SK-N-SH (cell line): ENCODE measurements around the gene MTA3.

Experiments used
- CHD2 ChIP-seq: fragments of 150-350 bp; IDR thresholded peaks from 2 replicates; pipeline ENCODE4 v1.6.1; 2018; ENCODE audit warnings: low read length; ENCODE audit not compliant: partially characterized antibody
- CTCF ChIP-seq: fragments of 200-600 bp; sonication (generic); IDR thresholded peaks from 2 replicates; pipeline ENCODE4 v1.6.1; 2017; ENCODE audit warnings: antibody characterized with exemption, mild to moderate bottlenecking, moderate library complexity
- PBX3 ChIP-seq: IDR thresholded peaks from 2 replicates; pipeline ENCODE4; 2012
- RXRA ChIP-seq: IDR thresholded peaks from 2 replicates; pipeline ENCODE4 v1.4.0; 2012; ENCODE audit warnings: low read depth, mild to moderate bottlenecking, borderline replicate concordance
- TF ChIP-seq, protein P1 (sequence below): IDR thresholded peaks from 2 replicates; pipeline ENCODE4 v1.4.0; 2012; ENCODE audit warnings: low read depth
- TF ChIP-seq, protein P2 (sequence below): IDR thresholded peaks from 2 replicates; pipeline ENCODE4 v1.6.1; 2012; ENCODE audit warnings: mild to moderate bottlenecking, low read depth, low read length, moderate library complexity

DNA sequence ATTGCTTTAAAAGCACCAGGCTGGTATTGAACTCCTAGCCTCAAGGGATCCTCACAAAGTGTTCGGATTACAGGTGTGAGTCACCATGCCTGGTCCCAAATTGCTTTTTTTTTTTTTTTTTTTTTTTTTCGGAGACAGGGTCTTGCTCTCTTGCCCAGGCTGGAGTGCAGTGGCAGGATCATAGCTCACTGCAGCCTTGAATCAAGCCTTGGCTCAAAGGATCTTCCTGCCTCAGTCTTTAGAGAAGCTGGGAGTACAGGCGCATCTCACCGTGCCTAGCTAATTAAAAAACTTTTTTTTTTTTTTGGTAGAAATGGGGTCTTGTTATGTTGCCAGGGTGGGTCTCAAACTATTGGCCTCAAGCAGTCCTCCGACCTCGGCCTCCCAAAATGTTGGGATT is 12.8 kb downstream of the MTA3 start:
- TF ChIP-seq CTCF (no peak), RXRA (no peak), PBX3 (no peak), CHD2 (no peak)
- TF ChIP-seq, protein P1, sequence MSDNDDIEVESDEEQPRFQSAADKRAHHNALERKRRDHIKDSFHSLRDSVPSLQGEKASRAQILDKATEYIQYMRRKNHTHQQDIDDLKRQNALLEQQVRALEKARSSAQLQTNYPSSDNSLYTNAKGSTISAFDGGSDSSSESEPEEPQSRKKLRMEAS = no peak
- TF ChIP-seq, protein P2, sequence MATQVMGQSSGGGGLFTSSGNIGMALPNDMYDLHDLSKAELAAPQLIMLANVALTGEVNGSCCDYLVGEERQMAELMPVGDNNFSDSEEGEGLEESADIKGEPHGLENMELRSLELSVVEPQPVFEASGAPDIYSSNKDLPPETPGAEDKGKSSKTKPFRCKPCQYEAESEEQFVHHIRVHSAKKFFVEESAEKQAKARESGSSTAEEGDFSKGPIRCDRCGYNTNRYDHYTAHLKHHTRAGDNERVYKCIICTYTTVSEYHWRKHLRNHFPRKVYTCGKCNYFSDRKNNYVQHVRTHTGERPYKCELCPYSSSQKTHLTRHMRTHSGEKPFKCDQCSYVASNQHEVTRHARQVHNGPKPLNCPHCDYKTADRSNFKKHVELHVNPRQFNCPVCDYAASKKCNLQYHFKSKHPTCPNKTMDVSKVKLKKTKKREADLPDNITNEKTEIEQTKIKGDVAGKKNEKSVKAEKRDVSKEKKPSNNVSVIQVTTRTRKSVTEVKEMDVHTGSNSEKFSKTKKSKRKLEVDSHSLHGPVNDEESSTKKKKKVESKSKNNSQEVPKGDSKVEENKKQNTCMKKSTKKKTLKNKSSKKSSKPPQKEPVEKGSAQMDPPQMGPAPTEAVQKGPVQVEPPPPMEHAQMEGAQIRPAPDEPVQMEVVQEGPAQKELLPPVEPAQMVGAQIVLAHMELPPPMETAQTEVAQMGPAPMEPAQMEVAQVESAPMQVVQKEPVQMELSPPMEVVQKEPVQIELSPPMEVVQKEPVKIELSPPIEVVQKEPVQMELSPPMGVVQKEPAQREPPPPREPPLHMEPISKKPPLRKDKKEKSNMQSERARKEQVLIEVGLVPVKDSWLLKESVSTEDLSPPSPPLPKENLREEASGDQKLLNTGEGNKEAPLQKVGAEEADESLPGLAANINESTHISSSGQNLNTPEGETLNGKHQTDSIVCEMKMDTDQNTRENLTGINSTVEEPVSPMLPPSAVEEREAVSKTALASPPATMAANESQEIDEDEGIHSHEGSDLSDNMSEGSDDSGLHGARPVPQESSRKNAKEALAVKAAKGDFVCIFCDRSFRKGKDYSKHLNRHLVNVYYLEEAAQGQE = no peak
